Stimulated activated CD8-positive, alpha-beta memory T cell treated with anti-CD3 and anti-CD28 coated beads, Interleukin-15, amount 100 ng/mL, for 24 hours (primary cell): Measurements from ENCODE around the gene UBR3.

Source experiments
- DNase-seq: peaks from one replicate; pipeline ENCODE4 v3.0.0-alpha.2; 2020; ENCODE audit warnings: low read depth

Gene UBR3

DNA sequence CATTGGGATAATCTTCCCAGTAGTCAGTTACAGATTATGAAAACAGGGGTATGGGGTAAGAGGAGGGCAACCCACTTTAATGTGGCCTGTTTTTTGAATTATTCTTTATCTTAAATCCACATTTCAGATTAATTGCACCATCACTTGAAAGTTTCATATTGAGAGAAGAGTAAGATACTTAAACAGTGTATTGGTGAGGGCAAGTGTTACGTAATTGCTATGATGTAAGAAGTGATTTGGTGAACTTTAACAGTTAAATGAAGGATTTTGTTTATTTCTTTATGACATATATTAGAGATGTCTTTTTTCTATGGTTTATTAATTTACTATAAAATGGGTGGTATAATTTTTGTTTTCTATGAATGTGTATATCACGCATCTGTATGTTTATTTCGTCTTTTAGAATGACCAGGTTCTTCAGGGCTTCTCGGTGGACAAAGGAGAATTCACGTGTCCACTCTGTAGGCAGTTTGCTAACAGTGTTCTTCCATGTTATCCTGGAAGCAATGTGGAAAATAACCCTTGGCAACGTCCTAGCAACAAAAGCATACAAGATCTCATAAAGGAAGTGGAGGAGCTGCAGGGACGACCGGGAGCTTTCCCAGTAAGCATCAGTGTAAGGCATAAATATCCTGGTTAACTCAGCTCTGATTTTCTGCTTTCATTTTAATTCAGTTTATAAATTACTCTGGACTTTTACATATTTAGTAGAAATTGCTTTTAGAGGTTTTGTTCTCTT, 179.5 kb downstream of the UBR3 start:
- DNase-seq: no peak

DNA sequence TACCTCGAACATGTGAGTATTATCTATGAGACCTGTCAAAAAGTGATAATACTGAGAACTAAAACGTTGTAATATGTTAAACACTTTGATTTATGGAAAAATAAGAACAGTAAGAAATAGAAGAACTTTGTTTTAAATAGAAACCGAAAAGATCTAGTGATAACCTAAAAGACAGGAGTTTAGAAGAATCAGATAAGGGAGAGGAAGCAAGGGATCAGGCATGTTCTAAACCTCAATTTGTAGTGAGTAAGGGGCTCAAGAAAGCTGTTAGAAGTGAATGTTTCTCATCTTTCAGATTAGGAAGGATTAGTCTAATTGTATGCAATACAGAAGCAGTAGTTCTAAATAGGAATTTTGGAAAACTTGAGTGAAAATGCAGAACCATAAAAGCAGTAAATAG, 182.0 kb downstream of the UBR3 start:
- DNase-seq: no peak

DNA sequence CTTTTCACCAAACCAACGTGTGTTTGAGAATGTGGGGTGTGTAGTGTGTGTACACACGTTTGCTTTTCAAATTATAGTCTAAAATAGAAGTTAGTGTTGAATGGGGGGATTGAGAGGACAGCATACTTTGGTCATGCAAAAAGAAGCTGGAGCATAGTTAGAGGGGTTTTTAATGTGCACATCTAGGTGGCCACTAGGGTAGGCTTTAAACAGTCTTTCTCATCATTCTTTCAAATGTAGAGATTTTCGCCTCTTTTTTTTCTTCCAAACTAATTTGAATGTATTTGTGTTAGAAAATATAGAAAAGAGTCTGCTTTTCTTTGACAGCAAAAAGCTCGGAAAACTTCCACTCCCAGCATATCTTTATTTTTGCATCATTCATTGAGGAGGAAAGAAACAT, 185.5 kb downstream of the UBR3 start:
- no peak for DNase-seq

DNA sequence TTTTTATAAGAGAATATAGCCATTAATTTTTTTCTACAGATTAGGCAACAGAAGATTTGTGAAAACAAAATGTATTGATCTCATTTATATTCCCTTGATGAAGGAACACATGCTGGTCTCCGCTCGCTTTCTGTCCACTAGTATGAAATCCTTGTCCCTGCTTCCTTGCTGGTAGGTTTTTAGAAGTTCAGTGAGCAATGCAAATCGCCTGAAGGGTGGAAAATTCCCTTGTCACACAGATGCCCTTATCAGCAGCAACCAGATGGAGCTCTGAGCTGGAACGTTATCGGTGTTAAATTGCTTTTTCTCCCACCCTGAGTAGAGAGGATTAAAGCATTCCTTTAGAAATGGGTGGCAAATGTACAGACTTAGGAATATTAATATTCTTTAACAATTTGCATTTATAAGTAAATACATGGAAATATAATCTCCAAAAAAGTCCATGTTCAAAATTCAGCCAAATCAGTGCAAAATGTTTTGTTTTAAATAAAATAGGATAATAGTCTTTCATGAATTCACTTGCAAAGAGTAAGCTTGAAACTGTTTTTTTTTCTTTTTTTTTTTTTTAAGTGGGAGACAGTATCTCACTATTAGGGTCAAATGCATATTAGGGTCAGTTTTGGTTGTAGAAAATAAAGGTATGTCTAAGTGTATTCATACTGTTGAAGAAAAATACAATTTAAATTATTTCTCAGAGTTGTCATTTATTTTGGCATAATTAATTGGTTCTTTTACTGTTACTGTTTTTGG, 186.7 kb downstream of the UBR3 start:
- no peak for DNase-seq

DNA sequence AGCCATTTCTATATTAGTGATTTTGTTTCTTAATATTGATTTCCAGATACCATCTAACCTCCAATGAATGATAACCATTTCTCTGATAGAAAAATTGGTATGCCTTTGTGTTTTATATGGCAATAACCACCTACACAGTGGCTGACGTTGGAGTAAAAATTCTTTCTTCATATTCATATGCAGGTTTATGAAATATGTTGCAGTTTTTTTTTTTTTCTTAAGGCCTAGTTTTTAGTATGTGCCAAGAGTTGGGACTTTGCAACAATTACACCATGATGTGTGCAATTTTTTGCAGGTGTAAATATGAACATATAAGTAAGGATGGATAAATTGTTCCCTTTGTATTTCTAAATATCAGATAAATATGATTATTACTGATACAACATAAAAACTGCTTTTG, 187.5 kb downstream of the UBR3 start:
- DNase-seq: no peak

DNA sequence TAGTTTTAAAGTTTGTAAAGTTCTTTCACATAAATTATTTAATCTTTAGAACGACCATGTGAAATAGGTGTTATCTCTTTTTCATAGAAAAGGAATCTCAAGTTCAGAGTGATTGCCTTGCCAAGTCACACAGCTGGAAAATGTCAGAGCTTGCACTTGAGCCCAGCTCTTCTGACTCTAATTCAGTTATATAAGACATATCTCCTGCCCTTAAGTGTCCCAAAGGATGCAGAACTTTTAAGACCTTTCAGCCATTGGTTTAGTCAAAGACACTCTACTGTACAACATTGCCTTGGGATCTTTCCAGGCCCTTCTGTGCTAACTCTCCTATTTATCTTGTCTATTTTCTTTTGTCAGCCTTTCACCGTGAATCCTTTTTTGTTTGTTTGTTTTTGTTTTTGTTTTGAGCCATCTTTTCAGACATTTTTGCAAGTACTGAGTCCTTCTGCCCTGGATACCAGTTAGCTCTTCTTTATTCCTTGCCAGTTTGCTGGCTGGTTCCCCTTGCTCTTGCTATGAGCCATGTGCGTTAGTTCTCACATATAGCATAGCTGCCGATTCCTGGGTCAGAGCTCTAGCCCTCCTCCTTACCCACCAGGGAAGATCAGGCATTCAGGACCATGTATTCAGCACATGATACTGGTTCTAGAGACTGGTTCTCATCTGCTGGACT, 190.7 kb downstream of the UBR3 start:
- no peak for DNase-seq

DNA sequence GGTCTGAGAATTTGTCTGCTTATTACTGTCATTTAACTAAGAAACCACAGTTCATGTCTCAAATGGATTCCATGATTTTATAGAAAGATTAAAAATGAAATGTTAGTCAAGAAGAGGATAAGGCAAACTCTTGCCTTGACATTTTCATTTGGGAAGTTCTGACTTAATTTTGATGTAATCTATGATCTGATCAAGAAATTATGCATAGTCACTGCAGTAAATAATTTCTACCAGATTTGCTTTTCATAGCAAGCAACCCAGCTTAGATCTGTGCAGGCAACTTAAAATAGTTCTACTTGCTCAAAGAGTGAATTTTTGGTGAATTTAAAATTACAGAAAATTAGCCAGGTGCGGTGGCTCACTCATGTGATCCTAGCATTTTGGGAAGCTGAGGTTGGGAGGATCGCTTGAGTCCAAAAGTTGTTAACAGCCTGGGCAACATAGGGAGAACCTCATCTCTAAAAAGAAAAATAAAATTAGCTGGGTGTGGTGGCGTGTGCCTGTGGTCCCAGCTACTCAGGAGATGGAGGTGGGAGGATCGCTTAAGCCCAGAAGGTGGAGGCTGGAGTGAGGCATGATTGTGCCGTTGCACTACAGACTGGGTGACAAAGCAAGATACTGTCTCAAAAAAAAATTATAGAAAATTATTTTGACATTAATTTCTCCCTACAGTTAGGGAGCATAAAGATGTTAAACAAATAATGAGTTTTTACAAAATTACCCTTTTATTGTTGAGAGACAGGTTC, 192.0 kb downstream of the UBR3 start:
- no peak for DNase-seq

DNA sequence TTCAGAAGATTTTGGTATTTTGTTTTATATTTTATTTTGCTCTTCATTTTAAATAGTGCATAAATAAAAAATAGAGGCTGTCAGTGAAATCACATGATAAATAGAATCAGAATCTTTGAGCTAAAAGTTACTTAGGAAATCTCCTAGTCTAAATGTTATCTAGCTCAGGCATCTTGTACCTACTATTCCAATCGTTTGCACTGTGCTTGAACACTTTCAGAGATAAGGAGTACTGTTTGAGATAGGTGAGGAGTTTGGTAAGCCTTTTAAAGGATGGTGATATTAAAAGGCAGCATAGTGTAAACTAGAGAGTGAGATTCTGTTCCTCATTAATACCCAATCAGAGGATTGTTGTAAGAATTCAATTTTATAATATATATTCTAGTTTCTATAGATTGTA, 193.5 kb downstream of the UBR3 start:
- no peak for DNase-seq

DNA sequence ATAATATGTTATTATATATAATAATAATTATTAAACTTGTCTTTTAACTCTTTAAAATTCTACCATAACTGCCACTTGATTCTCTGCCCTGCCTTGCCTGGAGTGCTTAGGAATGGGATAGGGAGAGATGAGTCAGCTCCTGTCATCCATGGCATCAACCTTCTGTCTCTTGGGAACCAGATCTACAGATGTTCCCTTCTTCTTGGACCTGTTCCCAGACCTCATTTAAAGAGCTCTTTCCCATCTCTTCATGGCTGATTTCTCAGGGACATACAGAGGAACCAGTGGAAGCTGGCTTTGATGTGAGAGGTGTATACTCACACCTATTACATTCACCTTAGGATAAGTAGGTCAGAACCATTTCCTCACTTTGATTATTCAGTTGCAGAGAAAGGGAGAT, 195.4 kb downstream of the UBR3 start:
- DNase-seq: no peak

DNA sequence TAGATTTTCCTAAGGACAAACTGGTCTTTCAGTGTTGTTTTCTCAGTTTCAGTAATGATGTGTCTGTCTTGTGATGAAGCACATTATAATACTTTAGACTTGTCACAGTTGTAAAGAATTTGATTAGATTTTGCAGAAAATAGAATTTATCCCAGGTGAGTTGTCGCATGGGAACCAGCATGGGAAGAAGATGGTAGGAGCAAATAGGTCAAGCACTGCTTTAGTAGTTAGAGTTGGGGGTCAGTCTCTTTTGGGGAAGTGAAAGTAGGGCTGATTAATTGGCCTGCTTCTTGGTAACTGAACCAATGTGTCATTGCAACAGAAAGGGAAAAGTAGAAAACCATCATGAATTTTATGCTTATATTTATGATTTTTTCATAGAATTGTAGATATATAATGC, 197.5 kb downstream of the UBR3 start:
- no peak for DNase-seq

DNA sequence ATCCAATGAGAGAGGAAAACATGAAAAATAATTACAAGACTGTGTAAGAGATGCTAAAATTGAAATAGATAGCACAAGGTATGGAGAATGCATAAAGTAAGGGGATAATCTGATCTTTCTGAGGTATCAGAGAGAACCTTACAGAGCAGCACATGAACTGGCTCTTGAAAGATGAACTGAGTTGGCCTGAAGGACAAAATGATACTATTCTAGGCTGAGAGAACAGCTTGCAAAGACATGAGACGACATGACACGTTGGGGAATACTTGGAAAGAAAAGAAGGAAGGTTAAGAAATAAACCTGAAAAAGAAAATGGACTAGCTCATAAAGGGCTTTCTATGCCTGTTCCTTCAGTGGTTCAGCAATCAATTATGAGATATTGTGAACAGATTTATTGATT, 198.0 kb downstream of the UBR3 start:
- no peak for DNase-seq

DNA sequence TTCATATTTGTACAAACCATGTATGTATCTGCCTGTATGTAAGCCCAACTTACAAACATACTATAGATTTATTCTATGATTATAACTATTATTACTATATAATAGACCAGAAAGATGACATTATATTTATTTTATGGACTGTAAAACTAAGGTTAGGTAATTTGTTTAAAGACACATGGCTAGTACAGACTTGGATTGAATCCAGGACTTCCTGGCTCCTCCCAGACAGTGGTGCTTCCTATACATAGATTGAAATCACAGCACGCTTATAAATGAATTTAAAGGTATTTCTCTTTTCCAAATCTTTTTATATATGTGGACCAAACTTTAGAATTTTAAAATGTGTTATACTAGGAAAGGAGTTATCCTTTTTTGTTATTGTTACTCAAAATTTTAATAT, 199.1 kb downstream of the UBR3 start:
- DNase-seq: no peak

DNA sequence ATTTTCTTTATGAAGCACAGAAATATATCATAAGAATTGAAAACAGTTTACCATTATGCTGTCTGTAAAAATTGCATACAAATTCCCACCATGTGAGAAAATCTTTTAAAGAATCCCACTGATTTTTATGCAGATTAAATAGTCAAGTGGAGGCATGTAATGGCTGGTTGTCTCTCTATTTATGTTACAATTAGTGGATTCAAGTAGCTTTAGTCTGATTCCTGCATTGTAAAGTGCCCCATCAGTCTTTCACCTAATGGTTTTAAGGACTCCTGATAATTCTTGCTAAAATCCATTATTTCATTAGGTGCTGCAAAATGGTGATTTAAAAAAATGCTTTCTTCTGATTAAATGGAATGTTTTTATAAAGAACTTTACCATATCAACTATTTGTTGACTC, 202.3 kb downstream of the UBR3 start:
- no peak for DNase-seq

DNA sequence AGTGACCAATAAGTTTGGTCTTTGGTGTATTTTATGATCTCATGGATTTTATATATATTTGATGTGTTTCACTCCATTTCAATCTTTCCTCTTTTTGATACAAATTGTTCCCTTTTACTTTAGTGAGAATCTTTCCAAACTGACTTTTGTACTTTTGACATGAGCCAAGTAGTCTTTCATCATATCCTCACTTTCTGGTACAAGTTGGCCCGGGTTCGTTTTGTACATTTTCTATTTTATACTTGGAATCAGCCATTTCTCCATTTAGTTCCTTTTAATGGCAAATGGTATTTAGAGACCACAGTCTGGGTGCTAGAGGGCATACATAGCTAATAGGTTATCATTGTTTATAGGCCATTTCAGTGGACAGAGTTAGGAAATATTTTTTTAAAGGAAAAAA, 202.8 kb downstream of the UBR3 start:
- no peak for DNase-seq

DNA sequence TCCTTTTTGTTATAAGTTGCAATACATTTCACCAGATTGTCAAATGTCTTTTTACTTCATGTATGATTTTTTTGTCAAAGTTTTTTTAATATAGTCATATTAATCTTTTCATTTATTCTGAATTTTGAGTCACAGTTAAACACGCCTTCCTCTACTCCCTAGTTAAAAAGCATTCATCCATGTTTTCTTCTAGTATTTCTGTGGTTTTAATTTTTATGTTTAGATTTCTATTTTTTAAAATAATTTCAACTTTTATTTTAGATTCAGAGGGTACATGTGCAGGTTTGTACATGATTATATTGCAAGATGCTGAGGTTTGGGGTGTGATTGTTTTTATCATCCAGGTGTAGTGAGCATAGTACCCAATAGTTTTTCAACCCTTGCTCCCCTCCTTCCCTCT, 204.0 kb downstream of the UBR3 start:
- DNase-seq: no peak

DNA sequence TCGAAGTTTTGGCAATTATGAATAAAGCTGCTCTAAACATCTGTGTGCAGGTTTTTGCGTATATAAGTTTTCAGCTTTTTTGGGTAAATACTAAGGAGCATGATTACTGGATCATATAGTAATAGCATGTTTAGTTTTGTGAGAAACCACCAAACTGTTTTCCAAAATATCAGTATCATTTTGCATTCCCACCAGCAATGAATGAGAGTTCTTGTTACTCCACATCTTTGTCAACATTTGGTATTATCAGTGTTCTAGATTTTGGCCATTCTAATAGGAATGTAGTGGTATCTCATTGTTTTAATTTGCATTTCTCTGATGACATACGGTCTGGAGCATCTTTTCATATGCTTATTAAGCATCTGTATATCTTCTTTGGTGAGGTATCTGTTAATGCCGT, 207.3 kb downstream of the UBR3 start:
- no peak for DNase-seq

DNA sequence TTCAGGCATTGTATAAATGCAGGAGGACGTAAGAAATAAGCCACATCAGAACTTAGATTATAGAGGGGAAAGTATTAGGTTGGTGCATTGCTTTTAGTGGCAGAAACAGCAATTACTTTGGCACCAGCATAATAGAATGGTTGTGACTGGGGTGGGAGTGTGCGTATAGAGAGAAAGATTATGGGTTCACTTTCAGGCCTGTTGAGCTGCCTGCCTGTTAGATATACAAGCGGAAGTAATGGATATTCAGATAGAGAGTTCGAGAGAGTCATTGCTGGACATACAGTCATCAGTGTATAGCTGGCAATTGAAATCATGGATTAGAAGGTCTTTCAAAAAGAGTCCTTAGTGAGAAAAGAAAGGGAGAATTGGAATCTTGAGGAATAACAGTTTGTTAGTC, 211.5 kb downstream of the UBR3 start:
- DNase-seq: no peak

DNA sequence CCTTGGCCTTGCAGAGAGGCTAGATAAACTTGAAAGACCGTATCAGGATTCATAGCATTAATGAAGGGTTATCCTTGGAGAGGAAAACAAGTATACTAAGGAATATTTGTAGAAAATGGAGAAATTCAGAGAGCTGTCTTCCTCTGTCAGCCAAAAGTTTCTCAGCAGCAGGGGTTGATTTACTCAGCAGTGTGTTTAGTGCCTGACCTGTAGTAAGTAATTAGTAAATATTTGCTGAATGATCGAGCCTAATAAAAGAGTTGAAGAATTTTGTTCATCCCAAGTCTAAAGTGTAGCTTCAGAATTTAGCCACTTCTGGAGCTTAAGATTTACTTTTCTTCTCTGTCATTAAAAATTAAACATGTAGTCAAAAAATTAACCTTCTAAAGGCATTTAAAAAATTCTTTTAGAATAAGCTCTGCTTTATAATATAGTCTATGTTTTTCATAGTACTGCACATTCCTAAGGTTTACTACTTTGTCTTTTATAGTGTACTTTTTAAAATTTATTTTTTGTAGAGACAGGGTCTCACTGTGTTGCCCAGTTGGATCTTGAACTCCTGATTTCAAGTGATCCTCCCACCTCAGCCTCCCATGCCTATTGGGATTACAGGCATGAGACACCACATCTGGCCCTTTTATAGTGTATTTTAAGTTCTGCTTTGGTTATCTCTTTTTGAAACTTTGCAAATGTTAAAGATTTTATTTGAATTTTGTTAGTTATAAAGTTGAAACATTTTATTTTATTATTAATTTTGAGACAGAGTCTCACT, 212.3 kb downstream of the UBR3 start:
- no peak for DNase-seq

DNA sequence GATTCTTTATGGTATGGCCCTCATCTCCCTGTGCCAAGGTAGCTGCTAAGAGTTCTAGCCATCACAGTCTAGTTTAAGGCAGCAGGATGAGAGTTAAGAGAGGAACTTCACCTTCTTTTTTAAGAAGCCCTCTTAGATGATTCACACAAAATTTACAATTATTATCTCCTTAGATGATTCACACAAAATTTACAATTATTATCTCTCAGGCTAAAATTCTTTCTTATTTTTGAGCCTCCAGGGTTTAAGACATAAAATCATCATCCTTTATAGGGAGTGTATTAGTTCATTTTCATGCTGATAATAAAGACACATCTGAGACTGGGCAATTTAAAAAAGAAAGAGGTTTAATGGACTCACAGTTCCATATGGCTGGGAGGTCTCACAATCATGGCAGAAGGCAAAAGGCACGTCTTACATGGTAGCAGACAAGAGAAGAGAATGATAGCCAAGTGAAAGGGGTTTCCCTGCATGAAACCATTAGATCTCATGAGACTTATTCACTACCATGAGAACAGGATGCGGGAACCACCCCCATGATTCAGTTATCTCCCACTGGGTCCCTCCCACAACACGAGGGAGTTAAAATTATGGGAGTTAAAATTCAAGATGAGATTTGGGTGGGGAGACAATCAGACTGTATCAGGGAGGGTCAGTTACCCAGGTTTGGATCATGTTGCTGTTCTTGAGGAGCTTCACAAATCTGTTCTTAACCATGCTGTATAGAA, 217.7 kb downstream of the UBR3 start:
- DNase-seq: no peak

DNA sequence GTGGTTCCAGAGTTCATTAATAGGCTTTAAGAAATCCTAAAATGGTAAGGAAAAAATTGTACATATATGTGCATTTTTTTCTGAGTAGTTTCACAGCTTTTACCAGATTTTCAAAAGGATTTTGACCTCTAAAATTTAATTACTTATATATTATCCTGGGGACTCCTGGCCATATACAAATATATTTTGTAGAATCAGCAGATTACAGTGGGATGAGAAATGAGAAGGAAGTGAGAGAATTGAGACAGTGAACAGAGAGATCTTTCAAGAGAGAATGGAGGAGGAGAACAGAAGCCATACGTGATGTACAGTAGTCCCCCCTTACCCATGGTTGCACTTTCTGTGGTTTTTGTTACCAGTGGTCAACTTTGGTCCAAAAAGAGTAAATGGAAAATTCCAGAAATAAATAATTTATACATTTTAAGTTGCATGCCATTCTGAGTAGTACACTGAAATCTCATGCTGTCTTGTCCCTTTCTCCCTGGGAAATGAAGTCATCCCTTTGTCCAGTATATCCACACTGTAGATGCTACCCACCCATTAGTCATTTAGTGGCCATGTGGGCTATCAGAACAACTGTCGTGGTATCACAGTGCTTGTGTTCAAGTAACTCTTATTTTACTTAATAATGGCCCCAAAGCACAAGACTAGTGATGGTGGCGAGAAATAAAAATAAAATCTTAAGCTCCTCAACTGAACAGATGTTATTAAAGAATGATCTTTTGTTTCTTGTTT, 220.2 kb downstream of the UBR3 start:
- DNase-seq: no peak
